Endothelial cell of umbilical vein (primary cell): ENCODE data around the gene BABAM2. TPM values are rescaled to one million over a fixed set of nuclear protein-coding genes. Genes with fewer than 3 reads are reported as not detected.

Source experiments
- BruUV-seq: library from RNA; stranded (reverse); fragments of 400-500 nt; replicated peaks from 2 replicates; lab custom pipeline; 2021; lab: Mats Ljungman, UMichigan
- CTCF ChIA-PET: fragments of 300-600, 350-600 bp; sonication (Branson Sonifier 250); formaldehyde crosslinking; loops from one replicate; lab custom pipeline; 2021; ENCODE audit warnings: antibody characterized with exemption, inconsistent platforms; lab: Charles Lee
- POLR2A ChIA-PET: fragments of 300-600, 350-600 bp; sonication (Branson Sonifier 250); formaldehyde crosslinking; loops from one replicate; lab custom pipeline; 2021; ENCODE audit warnings: antibody characterized with exemption, inconsistent platforms; lab: Charles Lee
- DNase-seq: peaks from one replicate; pipeline ENCODE4 v3.0.0-alpha.2; 2011; ENCODE audit warnings: low read depth, low spot score
- FAIRE-seq: peaks from 2 replicates; lab custom pipeline; 2011; peaks lifted over from hg19 to GRCh38; lab: Jason Lieb, UNC
- H2AFZ ChIP-seq: 2 replicates; pipeline ENCODE4 v1.6.0; 2012; ENCODE audit warnings: low read depth, low read length, control low read depth, inconsistent platforms
- H3K27ac ChIP-seq: 2 replicates; pipeline ENCODE4 v1.5.1; 2011; ENCODE audit warnings: low read depth, mild to moderate bottlenecking, control low read depth, low read length, moderate library complexity; ENCODE audit not compliant: insufficient read depth
- H3K27me3 ChIP-seq, 2 experiments: 2 replicates each; pipeline versions ENCODE4 v1.6.0 to v1.6.1; 2011; ENCODE audit warnings: low read length in 2 of 2, mixed read lengths in 1 of 2; ENCODE audit not compliant: control insufficient read depth in 2 of 2, insufficient read depth in 2 of 2
- H3K36me3 ChIP-seq, 2 experiments: 2 replicates in 1 of 2; 3 replicates in 1 of 2; pipeline ENCODE4 v1.5.1; 2011; ENCODE audit warnings: low read length in 2 of 2, mild to moderate bottlenecking in 1 of 2, moderate library complexity in 1 of 2; ENCODE audit not compliant: control insufficient read depth in 2 of 2, insufficient read depth in 2 of 2; ENCODE audit errors: extremely low read depth in 1 of 2
- H3K4me1 ChIP-seq: 3 replicates; pipeline ENCODE4 v1.5.1; 2011; ENCODE audit warnings: mild to moderate bottlenecking, low read length; ENCODE audit not compliant: control insufficient read depth, insufficient read depth; ENCODE audit errors: extremely low read depth
- H3K4me2 ChIP-seq: 2 replicates; pipeline ENCODE4 v1.6.1; 2011; ENCODE audit warnings: low read length, control low read depth, mixed read lengths; ENCODE audit not compliant: insufficient read depth
- H3K4me3 ChIP-seq, 3 experiments: fragments of 200-600 bp in 1 of 3; sonication (generic), shearing (Covaris generic) in 1 of 3; replicated peaks in 1 of 3; 2 replicates each; pipeline ENCODE4 v1.5.1; 2011 to 2016; ENCODE audit warnings: control low read depth in 3 of 3, low read length in 3 of 3, mild to moderate bottlenecking in 2 of 3, inconsistent platforms in 1 of 3, low read depth in 1 of 3, moderate library complexity in 1 of 3; ENCODE audit not compliant: insufficient read depth in 1 of 3
- H3K79me2 ChIP-seq: 2 replicates; pipeline ENCODE4 v1.6.0; 2012; ENCODE audit warnings: low read length, inconsistent platforms; ENCODE audit not compliant: control insufficient read depth, insufficient read depth
- H3K9ac ChIP-seq: replicated peaks from 2 replicates; pipeline ENCODE3; 2011; ENCODE audit warnings: low read length, control low read depth; ENCODE audit not compliant: insufficient read depth; ENCODE audit errors: extremely low read depth
- H3K9me1 ChIP-seq: replicated peaks from 3 replicates; pipeline ENCODE4 v1.6.0; 2011; ENCODE audit warnings: mild to moderate bottlenecking, low read length; ENCODE audit not compliant: control insufficient read depth, insufficient read depth; ENCODE audit errors: extremely low read depth
- H3K9me3 ChIP-seq: replicated peaks from 2 replicates; pipeline ENCODE4 v1.5.1; 2012; ENCODE audit warnings: low read length, inconsistent platforms; ENCODE audit not compliant: control insufficient read depth, insufficient read depth
- H4K20me1 ChIP-seq: replicated peaks from 2 replicates; pipeline ENCODE3; 2011; ENCODE audit warnings: mild to moderate bottlenecking, low read length; ENCODE audit not compliant: control insufficient read depth, insufficient read depth; ENCODE audit errors: extremely low read depth
- EZH2 ChIP-seq: IDR thresholded peaks from 2 replicates; pipeline ENCODE4 v1.6.1; 2012; ENCODE audit warnings: borderline replicate concordance, low read depth, mild to moderate bottlenecking, moderate library complexity, low read length, inconsistent platforms; ENCODE audit not compliant: severe bottlenecking
- FOS ChIP-seq: IDR thresholded peaks from 2 replicates; pipeline ENCODE4 v1.6.1; 2011; ENCODE audit warnings: mild to moderate bottlenecking, low read length, moderate library complexity, borderline replicate concordance; ENCODE audit not compliant: insufficient read depth
- JUN ChIP-seq: IDR thresholded peaks from 2 replicates; pipeline ENCODE4 v1.6.1; 2011; ENCODE audit warnings: borderline replicate concordance, low read depth; ENCODE audit not compliant: insufficient read length, insufficient read depth
- MYC ChIP-seq: IDR thresholded peaks from one replicate; pipeline ENCODE4 v1.6.1; 2011; ENCODE audit warnings: mild to moderate bottlenecking, low read depth, low read length
- POLR2A ChIP-seq: IDR thresholded peaks from 2 replicates; pipeline ENCODE4 v1.6.1; 2012; ENCODE audit warnings: low read depth, mild to moderate bottlenecking, control low read depth, low read length
- POLR2AphosphoS5 ChIP-seq: IDR thresholded peaks from 2 replicates; pipeline ENCODE4 v1.6.1; 2012; ENCODE audit warnings: low read depth, mild to moderate bottlenecking, control low read depth, low read length, moderate library complexity; ENCODE audit not compliant: insufficient read depth
- dilution Hi-C: fragments of 300-500 bp; cut with MboI; formaldehyde crosslinking; loops from one replicate; pipeline ENCODE4 v1.15.0; 2019; ENCODE audit warnings: low sequenced_read_pairs; ENCODE audit not compliant: extremely low pct_ligation_motif_present
- intact Hi-C: fragments of 100-400 bp; cut with micrococcal nuclease; formaldehyde crosslinking; loops from one replicate; pipeline ENCODE4 v1.10.0; 2022
- polyA plus RNA-seq, 4 experiments: library from polyadenylated mRNA; depleted of rRNA in 3 of 4; stranded (reverse) in 3 of 4; unstranded in 1 of 4; fragments of >200 nt; gene quantifications; 2 replicates each; pipeline versions ENCODE4 v1.2.1 to v1.2.3, GENCODE V29; 2011 to 2012; ENCODE audit warnings: missing spikeins in 1 of 4
- total RNA-seq: library from RNA; stranded (reverse); gene quantifications from 2 replicates; pipeline ENCODE4 v1.2.3, GENCODE V29; 2021
- TF ChIP-seq, protein P1 (sequence below): IDR thresholded peaks from 2 replicates; pipeline ENCODE4 v1.6.1; 2011; ENCODE audit not compliant: insufficient read depth, insufficient read length
- TF ChIP-seq, protein P2 (sequence below), 2 donors: IDR thresholded peaks; 1 replicate in 1 of 2; 2 replicates in 1 of 2; pipeline ENCODE4 v1.5.1; 2011; ENCODE audit warnings: low read length in 2 of 2, mild to moderate bottlenecking in 2 of 2, moderate library complexity in 2 of 2, control low read depth in 1 of 2, inconsistent platforms in 1 of 2, low read depth in 1 of 2; ENCODE audit not compliant: insufficient read depth in 1 of 2; ENCODE audit errors: extremely low read depth in 1 of 2

The BABAM2 gene
- total and polyA plus RNA-seq, 2 donors (not counting 3 experiments of a cell fraction or from before 2014, with no cell fraction given), result 19.9 to 27.6 TPM

DNA sequence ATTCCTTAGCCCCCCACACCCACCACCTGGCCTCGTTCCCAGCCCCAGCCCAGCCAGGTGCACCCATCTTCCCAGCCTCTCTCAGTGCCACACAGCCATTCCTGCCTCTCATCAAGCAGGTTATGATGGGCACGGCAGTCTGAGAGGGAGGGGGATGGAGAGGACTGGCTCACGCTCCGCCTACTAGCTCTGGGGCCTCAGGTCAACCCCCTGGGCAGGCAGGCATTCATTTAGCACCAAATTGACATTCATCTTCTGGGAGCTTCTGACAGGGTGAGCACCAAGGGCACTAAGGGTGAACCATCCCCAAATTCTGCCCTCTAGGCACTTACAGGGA is 435.9 kb downstream of the BABAM2 start:
- intact Hi-C loops, result no loop called here
- Histone ChIP-seq H4K20me1 (no peaks in the 10 kb centered on the region), H3K9ac (no peak overlapping the region), H3K36me3 (no peaks in the 10 kb centered on the region), H3K4me3 (no peak overlapping the region), H3K27me3 (no peaks in the 10 kb centered on the region), H3K9me1 (no peaks in the 10 kb centered on the region), H3K9me3 (no peaks in the 10 kb centered on the region), H2AFZ (no peak overlapping the region), H3K79me2 (no peaks in the 10 kb centered on the region), H3K4me1 (no peaks in the 10 kb centered on the region), H3K27ac (no peak overlapping the region), H3K4me2 (no peak overlapping the region)
- FAIRE-seq (no peak), DNase-seq (no peak)
- dilution Hi-C loops, result no loop called here
- ChIA-PET CTCF (interaction anchor here (1.1 to 2.0 kb wide), 2 partner anchors 16 to 230 kb away, joined by 4 read pairs; no protein-coding TSS in a partner anchor), POLR2A (no interaction called here)
- no TSS peak for BruUV-seq
- TF ChIP-seq FOS, result no peak
- TF ChIP-seq POLR2A, result no peak
- TF ChIP-seq, protein P1, sequence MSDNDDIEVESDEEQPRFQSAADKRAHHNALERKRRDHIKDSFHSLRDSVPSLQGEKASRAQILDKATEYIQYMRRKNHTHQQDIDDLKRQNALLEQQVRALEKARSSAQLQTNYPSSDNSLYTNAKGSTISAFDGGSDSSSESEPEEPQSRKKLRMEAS, result no peak

DNA sequence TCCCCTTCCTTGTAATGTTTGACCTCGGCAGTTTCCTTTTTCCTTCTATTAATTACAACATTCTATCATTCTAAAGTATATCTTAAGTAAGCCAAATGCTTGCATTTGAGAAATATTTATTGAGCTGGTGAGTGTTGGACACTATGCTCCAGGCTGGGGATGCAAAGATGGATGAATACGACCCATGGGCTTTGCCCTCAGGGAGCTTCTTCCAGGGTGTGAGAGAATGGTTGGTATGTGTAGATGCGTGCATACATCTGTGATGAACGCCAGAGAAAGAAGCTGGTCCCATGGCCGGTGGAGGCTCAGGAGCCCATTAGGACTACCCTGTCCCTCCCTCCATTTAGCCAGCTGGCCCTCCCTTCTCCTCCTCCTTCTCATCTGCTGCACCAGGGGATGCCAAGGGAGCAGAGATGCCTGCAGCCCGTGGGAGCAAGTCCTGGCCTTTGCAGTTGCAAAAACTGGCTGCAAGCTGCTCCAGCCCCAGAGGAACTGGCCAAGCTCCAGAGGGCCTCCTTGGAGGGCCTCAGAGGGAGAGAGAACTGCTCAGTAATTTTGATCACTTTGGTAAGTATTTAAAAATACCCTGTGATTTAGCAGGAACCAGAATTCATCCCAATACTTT is 436.5 kb downstream of the BABAM2 start:
- H3K9me1 ChIP-seq, result no peaks in the 10 kb centered on the region
- H3K9me3 ChIP-seq, result no peaks in the 10 kb centered on the region
- H3K4me2 ChIP-seq, result no peak overlapping the region
- ChIA-PET POLR2A (no interaction called here), CTCF (interaction anchor here (1.1 to 2.0 kb wide), 2 partner anchors 16 to 231 kb away, joined by 4 read pairs; no protein-coding TSS in a partner anchor)
- FAIRE-seq, result no peak
- no peak for TF ChIP-seq JUN
- no peak for TF ChIP-seq POLR2AphosphoS5
- TF ChIP-seq, protein P1, result no peak
- TF ChIP-seq EZH2, result no peak
- TF ChIP-seq MYC, result no peak
- TF ChIP-seq POLR2A, result no peak
- TF ChIP-seq FOS, result no peak
- TF ChIP-seq, protein P2, sequence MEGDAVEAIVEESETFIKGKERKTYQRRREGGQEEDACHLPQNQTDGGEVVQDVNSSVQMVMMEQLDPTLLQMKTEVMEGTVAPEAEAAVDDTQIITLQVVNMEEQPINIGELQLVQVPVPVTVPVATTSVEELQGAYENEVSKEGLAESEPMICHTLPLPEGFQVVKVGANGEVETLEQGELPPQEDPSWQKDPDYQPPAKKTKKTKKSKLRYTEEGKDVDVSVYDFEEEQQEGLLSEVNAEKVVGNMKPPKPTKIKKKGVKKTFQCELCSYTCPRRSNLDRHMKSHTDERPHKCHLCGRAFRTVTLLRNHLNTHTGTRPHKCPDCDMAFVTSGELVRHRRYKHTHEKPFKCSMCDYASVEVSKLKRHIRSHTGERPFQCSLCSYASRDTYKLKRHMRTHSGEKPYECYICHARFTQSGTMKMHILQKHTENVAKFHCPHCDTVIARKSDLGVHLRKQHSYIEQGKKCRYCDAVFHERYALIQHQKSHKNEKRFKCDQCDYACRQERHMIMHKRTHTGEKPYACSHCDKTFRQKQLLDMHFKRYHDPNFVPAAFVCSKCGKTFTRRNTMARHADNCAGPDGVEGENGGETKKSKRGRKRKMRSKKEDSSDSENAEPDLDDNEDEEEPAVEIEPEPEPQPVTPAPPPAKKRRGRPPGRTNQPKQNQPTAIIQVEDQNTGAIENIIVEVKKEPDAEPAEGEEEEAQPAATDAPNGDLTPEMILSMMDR (IDR thresholded peaks at IDR 0.05; ENCODE audit: extremely low read depth in 1 of 2, insufficient read depth in 1 of 2, low read depth in 1 of 2, low read length in 2 of 2), result no peak
- no peaks in the 10 kb centered on the region for H3K79me2 ChIP-seq
- H3K27ac ChIP-seq, result no peak overlapping the region
- dilution Hi-C loops, result no loop called here
- intact Hi-C loops, result no loop called here
- DNase-seq, result no peak
- H2AFZ ChIP-seq, result no peak overlapping the region
- H3K4me3 ChIP-seq, result no peak overlapping the region
- no peak overlapping the region for H3K9ac ChIP-seq
- no peaks in the 10 kb centered on the region for H3K4me1 ChIP-seq
- no peaks in the 10 kb centered on the region for H4K20me1 ChIP-seq
- no TSS peak for BruUV-seq
- H3K36me3 ChIP-seq, result no peaks in the 10 kb centered on the region
- H3K27me3 ChIP-seq, result no peaks in the 10 kb centered on the region
